ENCODE data around the gene ZNF652.

DNA sequence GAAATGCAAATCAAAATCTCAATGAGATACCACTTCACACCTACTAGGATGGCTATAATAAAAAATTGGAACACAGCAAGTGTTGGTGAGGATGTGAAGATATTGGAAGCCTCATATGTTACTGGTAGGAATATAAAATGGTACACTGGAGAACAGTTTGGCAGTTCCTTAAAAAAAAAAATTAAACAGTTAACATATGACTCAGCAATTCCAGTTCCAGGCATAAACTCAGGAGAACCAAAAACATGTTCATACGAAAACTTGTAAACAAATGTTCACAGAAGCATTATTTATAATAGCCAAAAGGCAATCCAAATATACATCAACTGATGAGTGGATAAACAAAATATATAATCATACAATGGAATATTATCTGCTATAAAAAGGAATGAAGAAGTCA, 28.2 kb downstream of the ZNF652 start:
- TF ChIP-seq, protein P1, sequence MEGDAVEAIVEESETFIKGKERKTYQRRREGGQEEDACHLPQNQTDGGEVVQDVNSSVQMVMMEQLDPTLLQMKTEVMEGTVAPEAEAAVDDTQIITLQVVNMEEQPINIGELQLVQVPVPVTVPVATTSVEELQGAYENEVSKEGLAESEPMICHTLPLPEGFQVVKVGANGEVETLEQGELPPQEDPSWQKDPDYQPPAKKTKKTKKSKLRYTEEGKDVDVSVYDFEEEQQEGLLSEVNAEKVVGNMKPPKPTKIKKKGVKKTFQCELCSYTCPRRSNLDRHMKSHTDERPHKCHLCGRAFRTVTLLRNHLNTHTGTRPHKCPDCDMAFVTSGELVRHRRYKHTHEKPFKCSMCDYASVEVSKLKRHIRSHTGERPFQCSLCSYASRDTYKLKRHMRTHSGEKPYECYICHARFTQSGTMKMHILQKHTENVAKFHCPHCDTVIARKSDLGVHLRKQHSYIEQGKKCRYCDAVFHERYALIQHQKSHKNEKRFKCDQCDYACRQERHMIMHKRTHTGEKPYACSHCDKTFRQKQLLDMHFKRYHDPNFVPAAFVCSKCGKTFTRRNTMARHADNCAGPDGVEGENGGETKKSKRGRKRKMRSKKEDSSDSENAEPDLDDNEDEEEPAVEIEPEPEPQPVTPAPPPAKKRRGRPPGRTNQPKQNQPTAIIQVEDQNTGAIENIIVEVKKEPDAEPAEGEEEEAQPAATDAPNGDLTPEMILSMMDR (IDR thresholded peaks at IDR 0.05) = no peak
- TF ChIP-seq POLR2A (IDR thresholded peaks at IDR 0.05) = no peak
